Tibial nerve (tissue), 4 donors: Measurements from ENCODE around the gene VPS26B. TPM values are rescaled to one million over a fixed set of nuclear protein-coding genes. Genes with fewer than 3 reads are reported as not detected.

Source experiments
- DNase-seq, 2 donors: peaks; one replicate each; pipeline ENCODE4 v3.0.0-alpha.2; 2019; ENCODE audit warnings: low spot score in 2 of 2
- H3K27ac ChIP-seq, 4 donors: fragments of 200-600 bp; sonication (generic) in 3 of 4; one replicate each; pipeline ENCODE4 v1.5.1; 2017 to 2019; ENCODE audit warnings: mild to moderate bottlenecking in 1 of 4
- H3K27me3 ChIP-seq, 2 donors: fragments of 200-600 bp; sonication (generic) in 1 of 2; one replicate each; pipeline versions ENCODE4 v1.5.1 to v1.6.0; 2017 to 2019
- H3K36me3 ChIP-seq, 3 donors: fragments of 200-600 bp; sonication (generic); one replicate each; pipeline ENCODE4 v1.5.1; 2018 to 2019
- H3K4me1 ChIP-seq, 4 donors: fragments of 200-600 bp; sonication (generic) in 3 of 4; one replicate each; pipeline ENCODE4 v1.5.1; 2017 to 2019
- H3K4me3 ChIP-seq, 4 donors: fragments of 200-600 bp; sonication (generic) in 3 of 4; one replicate each; pipeline ENCODE4 v1.5.1; 2017 to 2019; ENCODE audit warnings: mild to moderate bottlenecking in 1 of 4, moderate library complexity in 1 of 4
- H3K9me3 ChIP-seq, 4 donors: fragments of 200-600 bp; sonication (generic) in 3 of 4; one replicate each; pipeline ENCODE4 v1.5.1; 2017 to 2019
- EP300 ChIP-seq, 2 donors: sonication (generic); formaldehyde crosslinking; IDR thresholded peaks; one replicate each; pipeline ENCODE4 v1.6.1; 2017; ENCODE audit warnings: antibody characterized with exemption in 2 of 2, mild to moderate bottlenecking in 1 of 2
- POLR2A ChIP-seq, 2 donors: fragments of 450-650 bp; IDR thresholded peaks; one replicate each; pipeline ENCODE4 v1.6.1; 2017; ENCODE audit warnings: antibody characterized with exemption in 2 of 2, mild to moderate bottlenecking in 2 of 2, moderate library complexity in 2 of 2
- WGBS, 2 donors: methylation state at CpG; one replicate each; pipeline ENCODE4 v1.1.5; 2018; 5-methylcytosine and 5-hydroxymethylcytosine counted together
- total RNA-seq, 4 donors: library from RNA; depleted of rRNA; stranded (reverse); fragments of >200 nt; gene quantifications; one replicate each; pipeline ENCODE4 v1.1.0, GENCODE V29; 2016
- TF ChIP-seq, protein P1 (sequence below), 5 experiments: fragments of 200-600 bp in 3 of 5; fragments of 450-650 bp in 2 of 5; sonication (generic) in 3 of 5; IDR thresholded peaks; one replicate each; pipeline ENCODE4 v1.5.1; 2016 to 2019; ENCODE audit warnings: antibody characterized with exemption in 5 of 5, mild to moderate bottlenecking in 3 of 5, moderate library complexity in 2 of 5

Gene VPS26B
- total RNA-seq, 4 donors from 2014 or later = 32.7 to 35.9 (median 33.3) TPM

DNA sequence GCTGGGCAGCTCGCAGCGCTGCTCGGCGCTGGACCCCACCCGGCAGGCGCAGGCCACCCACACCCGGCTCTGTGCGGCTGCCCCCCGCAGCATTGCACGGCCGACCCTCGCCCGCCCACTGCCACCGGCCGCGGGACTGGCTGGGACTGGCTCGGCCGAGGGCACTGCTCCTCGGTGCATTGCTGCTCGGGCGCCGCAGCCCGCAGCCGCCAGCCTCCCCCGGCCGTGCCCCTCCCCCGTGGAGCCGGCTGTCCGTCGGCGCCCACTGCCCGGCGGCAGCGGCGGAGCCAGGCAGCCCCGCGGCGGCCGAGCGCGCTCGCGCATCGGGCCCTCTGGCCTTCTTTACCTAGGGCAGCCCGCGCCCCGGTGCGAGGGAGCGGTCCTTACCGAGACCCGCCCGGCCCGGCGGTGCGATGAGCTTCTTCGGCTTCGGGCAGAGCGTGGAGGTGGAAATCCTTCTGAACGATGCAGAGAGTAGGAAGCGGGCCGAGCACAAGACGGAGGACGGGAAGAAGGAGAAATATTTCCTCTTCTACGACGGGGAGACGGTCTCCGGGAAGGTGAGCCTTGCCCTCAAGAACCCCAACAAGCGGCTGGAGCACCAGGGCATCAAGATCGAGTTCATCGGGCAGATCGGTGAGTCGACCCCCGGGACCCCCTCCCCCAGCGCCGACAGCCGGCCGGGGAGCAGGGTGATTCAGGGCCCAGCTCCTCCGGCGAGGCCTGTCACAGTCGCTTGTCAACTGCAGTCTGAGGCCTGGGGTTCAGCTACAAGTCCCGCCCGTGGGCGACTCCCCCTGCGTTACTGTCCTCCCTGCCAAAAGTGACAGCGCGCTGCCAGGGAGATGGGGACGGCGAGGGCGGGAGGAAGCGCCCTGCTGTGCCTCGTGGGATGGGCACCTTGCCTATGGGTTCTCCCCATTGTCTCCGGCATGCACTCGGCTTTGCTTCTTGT is 516 bp downstream of the VPS26B start:
- Histone ChIP-seq H3K27ac (peak overlapping the region; percentile 89 to 97 (median 93)), H3K27me3 (no peaks in the 10 kb centered on the region), H3K4me3 (peak overlapping the region; percentile 56 to 86 (median 74)), H3K36me3 (peaks cover 0 to 4% (median 0%) of the 10 kb centered on the region in 3 donors), H3K9me3 (no peaks in the 10 kb centered on the region), H3K4me1 (peaks cover 0 to 54% (median 18%) of the 10 kb centered on the region in 4 donors)
- peak in 1 of 2 donors; percentile 22 for DNase-seq
- TF ChIP-seq, protein P1, sequence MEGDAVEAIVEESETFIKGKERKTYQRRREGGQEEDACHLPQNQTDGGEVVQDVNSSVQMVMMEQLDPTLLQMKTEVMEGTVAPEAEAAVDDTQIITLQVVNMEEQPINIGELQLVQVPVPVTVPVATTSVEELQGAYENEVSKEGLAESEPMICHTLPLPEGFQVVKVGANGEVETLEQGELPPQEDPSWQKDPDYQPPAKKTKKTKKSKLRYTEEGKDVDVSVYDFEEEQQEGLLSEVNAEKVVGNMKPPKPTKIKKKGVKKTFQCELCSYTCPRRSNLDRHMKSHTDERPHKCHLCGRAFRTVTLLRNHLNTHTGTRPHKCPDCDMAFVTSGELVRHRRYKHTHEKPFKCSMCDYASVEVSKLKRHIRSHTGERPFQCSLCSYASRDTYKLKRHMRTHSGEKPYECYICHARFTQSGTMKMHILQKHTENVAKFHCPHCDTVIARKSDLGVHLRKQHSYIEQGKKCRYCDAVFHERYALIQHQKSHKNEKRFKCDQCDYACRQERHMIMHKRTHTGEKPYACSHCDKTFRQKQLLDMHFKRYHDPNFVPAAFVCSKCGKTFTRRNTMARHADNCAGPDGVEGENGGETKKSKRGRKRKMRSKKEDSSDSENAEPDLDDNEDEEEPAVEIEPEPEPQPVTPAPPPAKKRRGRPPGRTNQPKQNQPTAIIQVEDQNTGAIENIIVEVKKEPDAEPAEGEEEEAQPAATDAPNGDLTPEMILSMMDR (IDR thresholded peaks at IDR 0.05) = no peak
- TF ChIP-seq POLR2A (IDR thresholded peaks at IDR 0.05) (no peak), EP300 (IDR thresholded peaks at IDR 0.05) (no peak)
- WGBS, 2 donors = 0 to 1% methylated on average over 31 to 66 of the region's 93 CpGs

DNA sequence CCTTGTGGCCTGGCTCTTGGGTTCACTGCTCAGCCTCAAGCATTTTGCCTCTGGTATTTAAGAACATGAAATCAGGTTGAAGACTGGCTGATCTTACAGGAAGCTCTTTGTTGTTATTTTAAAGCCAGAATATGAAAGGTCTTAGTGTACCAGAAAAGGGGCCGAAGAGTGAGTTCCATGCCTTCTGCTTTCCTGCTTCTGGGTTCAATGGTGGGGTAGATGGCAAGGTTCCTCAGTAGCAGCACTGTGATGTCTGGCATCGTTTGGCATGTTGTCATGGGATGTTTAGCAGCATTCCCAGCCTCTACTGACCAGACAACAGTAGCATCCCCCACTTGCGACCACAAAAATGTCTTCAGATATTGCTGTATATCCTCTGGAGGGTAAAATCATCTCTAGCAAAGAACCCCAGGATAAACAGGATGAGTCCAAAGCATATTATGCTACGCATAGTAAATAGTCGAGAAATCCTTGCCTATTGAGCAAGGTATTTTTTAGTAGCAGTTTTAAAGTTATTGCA is 2.4 kb downstream of the VPS26B start:
- 80 to 86% methylated on average over 5 of the region's 5 CpGs for WGBS, 2 donors
- no peak for DNase-seq
- Histone ChIP-seq H3K27ac (no peak overlapping the region), H3K9me3 (no peaks in the 10 kb centered on the region), H3K4me3 (no peak overlapping the region), H3K27me3 (no peaks in the 10 kb centered on the region), H3K4me1 (peaks cover 0 to 67% (median 18%) of the 10 kb centered on the region in 4 donors), H3K36me3 (no peaks in the 10 kb centered on the region)
- TF ChIP-seq POLR2A (IDR thresholded peaks at IDR 0.05) (no peak), EP300 (IDR thresholded peaks at IDR 0.05) (no peak)
- TF ChIP-seq, protein P1 (IDR thresholded peaks at IDR 0.05) = no peak

DNA sequence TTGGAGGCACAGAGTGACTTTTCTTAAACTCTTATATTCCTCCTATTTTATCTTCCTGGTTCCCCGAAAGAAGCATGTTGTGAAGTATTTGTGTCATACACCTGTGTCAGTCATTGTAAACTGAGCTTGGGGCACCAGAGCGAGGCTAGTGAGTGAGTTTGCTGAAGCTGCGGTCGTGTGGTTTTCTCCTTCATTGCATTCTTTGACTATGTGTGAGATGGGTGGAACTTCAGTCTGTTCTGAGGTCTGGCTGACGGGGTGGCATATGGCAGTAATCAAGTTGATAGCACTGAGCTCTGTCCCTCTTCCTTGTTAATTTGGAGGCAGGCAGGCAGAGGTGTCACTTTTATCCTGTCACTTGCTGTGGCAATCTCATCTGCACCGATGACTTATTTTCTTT is 4.2 kb downstream of the VPS26B start:
- 75 to 84% methylated on average over 6 of the region's 6 CpGs for WGBS, 2 donors
- Histone ChIP-seq H3K27ac (no peak overlapping the region), H3K36me3 (peaks cover 0 to 5% (median 0%) of the 10 kb centered on the region in 3 donors), H3K4me3 (no peak overlapping the region), H3K4me1 (peaks cover 0 to 51% (median 12%) of the 10 kb centered on the region in 4 donors), H3K27me3 (no peaks in the 10 kb centered on the region), H3K9me3 (no peaks in the 10 kb centered on the region)
- no peak for DNase-seq
- TF ChIP-seq, protein P1 (IDR thresholded peaks at IDR 0.05) = no peak
- no peak for TF ChIP-seq EP300 (IDR thresholded peaks at IDR 0.05)
- TF ChIP-seq POLR2A (IDR thresholded peaks at IDR 0.05) = no peak

DNA sequence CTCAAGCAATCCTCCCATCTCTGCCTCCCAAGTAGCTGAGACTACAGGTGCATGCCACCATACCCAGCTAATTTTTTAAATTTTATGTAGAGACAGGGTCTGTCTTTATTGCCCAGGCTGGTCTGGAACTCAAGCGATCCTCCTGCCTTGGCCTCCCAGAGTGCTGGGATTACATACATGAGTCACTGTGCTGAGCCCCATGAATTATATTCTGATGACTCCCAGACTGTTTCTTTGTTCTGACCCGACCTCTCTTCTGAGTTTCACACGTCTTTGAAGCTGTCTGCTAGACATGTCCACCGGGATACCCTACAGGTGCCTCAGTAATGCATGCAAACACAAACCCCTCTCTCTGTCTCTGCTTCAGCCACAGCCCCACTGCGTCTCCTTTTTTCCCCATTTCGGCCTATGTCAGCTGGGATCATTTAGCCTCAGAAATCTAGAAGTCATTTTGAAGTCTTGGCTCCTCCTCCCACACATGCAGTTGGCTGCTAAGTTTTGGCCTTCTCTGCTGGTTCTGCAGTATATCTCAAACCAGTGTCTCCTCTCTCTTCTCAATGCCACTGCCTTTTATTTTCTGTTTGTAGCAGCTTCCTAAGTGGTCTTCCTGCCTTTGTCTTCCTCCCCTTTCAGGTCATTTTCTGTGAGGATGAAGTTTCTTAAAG is 4.8 kb downstream of the VPS26B start:
- no peaks in the 10 kb centered on the region for H3K9me3 ChIP-seq
- H3K4me3 ChIP-seq = no peak overlapping the region
- TF ChIP-seq POLR2A (IDR thresholded peaks at IDR 0.05) (no peak), EP300 (IDR thresholded peaks at IDR 0.05) (no peak)
- peaks cover 0 to 51% (median 12%) of the 10 kb centered on the region in 4 donors for H3K4me1 ChIP-seq
- H3K27me3 ChIP-seq = no peaks in the 10 kb centered on the region
- H3K27ac ChIP-seq = no peak overlapping the region
- peaks cover 0 to 5% (median 0%) of the 10 kb centered on the region in 3 donors for H3K36me3 ChIP-seq
- DNase-seq = no peak
- WGBS, 2 donors = 58 to 66% methylated on average over 6 of the region's 6 CpGs

DNA sequence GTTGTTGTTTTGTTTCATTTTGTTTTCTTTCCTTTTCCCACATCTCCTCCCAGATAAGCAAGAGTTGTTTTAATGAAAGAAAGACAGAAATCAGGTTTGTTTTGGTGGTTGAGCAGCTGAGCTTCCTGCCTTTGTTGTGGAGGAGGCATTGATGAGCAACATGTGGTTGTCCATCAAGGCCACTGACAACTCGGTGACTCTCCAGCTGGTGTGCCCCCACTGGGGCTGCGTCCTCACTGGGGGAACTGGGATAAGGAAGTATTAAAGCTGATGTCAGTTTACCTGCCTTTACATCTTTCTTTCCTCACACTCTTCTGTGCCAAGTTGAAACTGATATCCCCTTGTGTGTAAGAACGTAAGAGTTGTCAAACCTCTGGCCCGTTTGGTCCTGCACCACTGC is 5.9 kb downstream of the VPS26B start:
- no peaks in the 10 kb centered on the region for H3K9me3 ChIP-seq
- TF ChIP-seq POLR2A (IDR thresholded peaks at IDR 0.05) (no peak), EP300 (IDR thresholded peaks at IDR 0.05) (no peak)
- TF ChIP-seq, protein P1 (IDR thresholded peaks at IDR 0.05) = no peak
- no peaks in the 10 kb centered on the region for H3K27me3 ChIP-seq
- no peak overlapping the region for H3K4me3 ChIP-seq
- no peak for DNase-seq
- peaks cover 0 to 13% (median 4%) of the 10 kb centered on the region in 3 donors for H3K36me3 ChIP-seq
- no peak overlapping the region for H3K27ac ChIP-seq
- 66 to 67% methylated on average over 4 of the region's 4 CpGs for WGBS, 2 donors
- peaks cover 0 to 49% (median 12%) of the 10 kb centered on the region in 4 donors for H3K4me1 ChIP-seq
